Loucy (cell line): ENCODE data around the gene CSNK2A1.

Experiments
- H2AFZ ChIP-seq: fragments of 200-600 bp; sonication (generic); 2 replicates; pipeline ENCODE4 v1.6.0; 2016; ENCODE audit warnings: antibody characterized with exemption, mild to moderate bottlenecking, low read length, moderate library complexity
- H3F3A ChIP-seq: fragments of 200-600 bp; 2 replicates; pipeline ENCODE4 v1.6.0; 2016; ENCODE audit warnings: antibody characterized with exemption, low read depth, mild to moderate bottlenecking
- H3K27me3 ChIP-seq: fragments of 200-600 bp; sonication (generic); 2 replicates; pipeline ENCODE4 v1.6.1; 2014; ENCODE audit warnings: low read length, mild to moderate bottlenecking; ENCODE audit not compliant: insufficient read depth, poor library complexity, severe bottlenecking
- H3K36me3 ChIP-seq: fragments of 200-600 bp; sonication (generic); 2 replicates; pipeline ENCODE4 v1.6.1; 2016; ENCODE audit warnings: low read length; ENCODE audit not compliant: insufficient read depth
- H3K4me1 ChIP-seq: fragments of 200-600 bp; sonication (generic); 2 replicates; pipeline ENCODE4 v1.5.1; 2014; ENCODE audit warnings: low read length, mild to moderate bottlenecking; ENCODE audit not compliant: insufficient read depth, poor library complexity, severe bottlenecking
- H3K4me2 ChIP-seq: fragments of 200-600 bp; sonication (generic); 2 replicates; pipeline ENCODE4 v1.6.0; 2014; ENCODE audit warnings: antibody characterized with exemption, low read length, low read depth, mild to moderate bottlenecking; ENCODE audit not compliant: poor library complexity, severe bottlenecking
- H3K4me3 ChIP-seq: fragments of 200-600 bp; sonication (generic); 2 replicates; pipeline ENCODE4 v1.5.1; 2014; ENCODE audit warnings: low read length, mild to moderate bottlenecking, mixed read lengths; ENCODE audit not compliant: poor library complexity, severe bottlenecking
- H3K79me2 ChIP-seq: fragments of 200-600 bp; sonication (generic); 2 replicates; pipeline ENCODE4 v1.6.1; 2014; ENCODE audit warnings: low read length; ENCODE audit not compliant: insufficient read depth
- H3K9ac ChIP-seq: fragments of 200-600 bp; sonication (generic); 2 replicates; pipeline ENCODE4 v1.6.0; 2014; ENCODE audit warnings: mild to moderate bottlenecking, low read depth, low read length, moderate library complexity; ENCODE audit not compliant: poor library complexity, severe bottlenecking
- H3K9me2 ChIP-seq: fragments of 200-600 bp; sonication (generic); replicated peaks from 2 replicates; pipeline ENCODE4 v1.6.1; 2016; ENCODE audit warnings: low read depth, low read length, mixed read lengths
- H3K9me3 ChIP-seq: fragments of 200-600 bp; sonication (generic); 2 replicates; pipeline ENCODE4 v1.6.1; 2014; ENCODE audit warnings: mild to moderate bottlenecking, antibody characterized with exemption, low read length, low read depth; ENCODE audit not compliant: insufficient read depth
- H4K20me1 ChIP-seq: fragments of 200-600 bp; sonication (generic); 2 replicates; pipeline ENCODE4 v1.6.0; 2014; ENCODE audit warnings: antibody characterized with exemption, low read length, mild to moderate bottlenecking; ENCODE audit not compliant: insufficient read depth, poor library complexity, severe bottlenecking
- CTCF ChIP-seq: fragments of 200-600 bp; sonication (generic); conservative IDR thresholded peaks from 2 replicates; pipeline ENCODE4 v1.5.1; 2014; ENCODE audit warnings: mild to moderate bottlenecking, antibody characterized with exemption, low read length
- EZH2phosphoT487 ChIP-seq: fragments of 200-600 bp; IDR thresholded peaks from 2 replicates; pipeline ENCODE4 v1.6.1; 2018; ENCODE audit warnings: antibody characterized with exemption, mild to moderate bottlenecking, moderate library complexity, borderline replicate concordance

The CSNK2A1 gene

GRCh38 chr20:492159-492558 lies 51.4 kb downstream of the CSNK2A1 start:
- H3K4me1 ChIP-seq, result no peaks in the 10 kb centered on the region
- no peak overlapping the region for H3K4me2 ChIP-seq
- TF ChIP-seq EZH2phosphoT487, result no peak
- TF ChIP-seq CTCF, result no peak
- H3K4me3 ChIP-seq, result no peak overlapping the region
- H3F3A ChIP-seq, result no peaks in the 10 kb centered on the region
- no peaks in the 10 kb centered on the region for H3K79me2 ChIP-seq
- H3K36me3 ChIP-seq, result peaks cover 87% of the 10 kb centered on the region; the same call in 1 of the 2 replicates
- H2AFZ ChIP-seq, result no peak overlapping the region
- no peaks in the 10 kb centered on the region for H3K9me2 ChIP-seq
- H3K27me3 ChIP-seq, result no peaks in the 10 kb centered on the region
- no peaks in the 10 kb centered on the region for H3K9me3 ChIP-seq
- H3K9ac ChIP-seq, result no peak overlapping the region
- no peaks in the 10 kb centered on the region for H4K20me1 ChIP-seq

- Histone ChIP-seq H3F3A (no peaks in the 10 kb centered on the region), H3K9me3 (no peaks in the 10 kb centered on the region), H3K9me2 (no peaks in the 10 kb centered on the region), H3K36me3 (peaks cover 92% of the 10 kb centered on the region; the same call in 1 of the 2 replicates), H3K4me3 (no peak overlapping the region), H3K27me3 (no peaks in the 10 kb centered on the region), H3K79me2 (no peaks in the 10 kb centered on the region), H3K4me2 (no peak overlapping the region), H3K9ac (no peak overlapping the region), H4K20me1 (peaks cover 2% of the 10 kb centered on the region), H3K4me1 (no peaks in the 10 kb centered on the region), H2AFZ (no peak overlapping the region)
- TF ChIP-seq EZH2phosphoT487, result no peak
- TF ChIP-seq CTCF, result no peak
Observed at GRCh38 chr20:487655-488054, 55.9 kb downstream of the CSNK2A1 start.

- TF ChIP-seq CTCF (no peak), EZH2phosphoT487 (no peak)
- H3K4me1 ChIP-seq, result peaks cover 14% of the 10 kb centered on the region
- no peaks in the 10 kb centered on the region for H3K79me2 ChIP-seq
- no peaks in the 10 kb centered on the region for H3K9me3 ChIP-seq
- no peak overlapping the region for H2AFZ ChIP-seq
- no peak overlapping the region for H3K4me3 ChIP-seq
- H3K9ac ChIP-seq, result no peak overlapping the region
- H4K20me1 ChIP-seq, result peaks cover 12% of the 10 kb centered on the region
- H3K9me2 ChIP-seq, result no peaks in the 10 kb centered on the region
- no peak overlapping the region for H3K4me2 ChIP-seq
- H3K27me3 ChIP-seq, result no peaks in the 10 kb centered on the region
- no peaks in the 10 kb centered on the region for H3F3A ChIP-seq
- H3K36me3 ChIP-seq, result peaks cover 87% of the 10 kb centered on the region; the same call in 1 of the 2 replicates
Observed at GRCh38 chr20:483815-484644, 59.6 kb downstream of the CSNK2A1 start.
